ENCODE measurements around the gene CTIF.

GRCh38 chr18:48889981-48890762 lies 351.3 kb downstream of the CTIF start:
- TF ChIP-seq POLR2AphosphoS5 (IDR thresholded peaks at IDR 0.05; ENCODE audit: borderline replicate concordance, low read depth, low read length) (no peak), EZH2 (IDR thresholded peaks at IDR 0.05) (no peak)
